COR-L47 (cell line): ENCODE measurements around the gene ARMH1.
"Not testable (repeated sequence)": the region's sequence is repeated elsewhere in the genome, so short reads cannot be mapped to it uniquely, and the experiment has no call there.

Experiments
- DNase-seq: peaks from one replicate; lab custom pipeline; 2025; lab: John Stamatoyannopoulos, UW

Gene ARMH1

GRCh38 chr1:44644806-44645205 lies 29.7 kb upstream of the ARMH1 start:
- DNase-seq = no peak

GRCh38 chr1:44645476-44646244 lies 28.9 kb upstream of the ARMH1 start:
- no peak for DNase-seq

GRCh38 chr1:44646261-44647110 lies 28.0 kb upstream of the ARMH1 start:
- no peak for DNase-seq

GRCh38 chr1:44647896-44648295 lies 26.6 kb upstream of the ARMH1 start:
- no peak for DNase-seq

GRCh38 chr1:44648529-44649250 lies 25.8 kb upstream of the ARMH1 start:
- DNase-seq = no peak

- no peak for DNase-seq
Measured at GRCh38 chr1:44649788-44650158, 24.7 kb upstream of the ARMH1 start.

- no peak for DNase-seq
Measured at GRCh38 chr1:44650159-44650831, 24.2 kb upstream of the ARMH1 start.

GRCh38 chr1:44651069-44651468 lies 23.4 kb upstream of the ARMH1 start:
- DNase-seq = no peak

- DNase-seq = peak; percentile 24
Measured at GRCh38 chr1:44652445-44653106, 21.9 kb upstream of the ARMH1 start.

GRCh38 chr1:44653107-44653964 lies 21.2 kb upstream of the ARMH1 start:
- no peak for DNase-seq

GRCh38 chr1:44654621-44655187 lies 19.8 kb upstream of the ARMH1 start:
- DNase-seq = no peak

GRCh38 chr1:44655609-44656008 lies 18.9 kb upstream of the ARMH1 start:
- DNase-seq = no peak

- no peak for DNase-seq
Measured at GRCh38 chr1:44659566-44659965, 14.9 kb upstream of the ARMH1 start.

GRCh38 chr1:44660176-44660575 lies 14.3 kb upstream of the ARMH1 start:
- peak; percentile 67 for DNase-seq

GRCh38 chr1:44661781-44662682 lies 12.5 kb upstream of the ARMH1 start:
- no peak for DNase-seq

- no peak for DNase-seq
Measured at GRCh38 chr1:44662683-44663030, 11.9 kb upstream of the ARMH1 start.

GRCh38 chr1:44663417-44663816 lies 11.1 kb upstream of the ARMH1 start:
- DNase-seq = no peak

GRCh38 chr1:44664730-44665370 lies 9.7 kb upstream of the ARMH1 start:
- no peak for DNase-seq

GRCh38 chr1:44666719-44667118 lies 7.8 kb upstream of the ARMH1 start:
- not testable (repeated sequence) for DNase-seq
